Head of caudate nucleus (tissue), 42 donors: ENCODE data around the gene CPT1B.
"Not testable (repeated sequence)": the region's sequence is repeated elsewhere in the genome, so short reads cannot be mapped to it uniquely, and the experiment has no call there.

Source experiments
- DNase-seq, 42 donors: peaks; one replicate each; pipeline versions ENCODE4 v3.0.0 to v3.0.0-alpha.2; 2020 to 2021; ENCODE audit warnings: mixed read lengths in 7 of 42
- intact Hi-C: fragments of 100-400 bp; cut with DNase I; formaldehyde crosslinking; loops from one replicate; pipeline ENCODE4 v1.15.0; 2022

Gene CPT1B

GRCh38 chr22:50561401-50562358 lies 16.5 kb downstream of the CPT1B start:
- intact Hi-C loops, result no loop called here
- DNase-seq, result no peak

GRCh38 chr22:50560034-50560433 lies 18.2 kb downstream of the CPT1B start:
- intact Hi-C loops, result no loop called here
- no peak for DNase-seq

GRCh38 chr22:50556703-50557102 lies 21.5 kb downstream of the CPT1B start:
- intact Hi-C loops, result no loop called here
- peak in 3 of 42 donors; percentile 30 to 54 (median 48) for DNase-seq

- intact Hi-C loops, result no loop called here
- no peak for DNase-seq
Observed at GRCh38 chr22:50553310-50553709, 24.9 kb downstream of the CPT1B start.

GRCh38 chr22:50551160-50551752 lies 27.0 kb downstream of the CPT1B start:
- intact Hi-C loops, result no loop called here
- DNase-seq, result no peak

- intact Hi-C loops, result no loop called here
- no peak for DNase-seq
Observed at GRCh38 chr22:50550395-50550794, 27.8 kb downstream of the CPT1B start.

GRCh38 chr22:50548921-50549790 lies 29.1 kb downstream of the CPT1B start:
- intact Hi-C loops, result no loop called here

GRCh38 chr22:50548040-50548920 lies 29.9 kb downstream of the CPT1B start:
- intact Hi-C loops, result no loop called here
- no peak for DNase-seq

More at GRCh38 chr22:50548921-50549790, 29.1 kb downstream of the CPT1B start:
- no peak for DNase-seq

- no peak for DNase-seq
- intact Hi-C loops, result no loop called here
Observed at GRCh38 chr22:50547263-50547985, 30.8 kb downstream of the CPT1B start.

GRCh38 chr22:50546326-50547262 lies 31.6 kb downstream of the CPT1B start:
- intact Hi-C loops, result no loop called here
- DNase-seq, result no peak

GRCh38 chr22:50545522-50546325 lies 32.5 kb downstream of the CPT1B start, which contains the start of gene KLHDC7B:
TSS of gene KLHDC7B (plus strand) at chr22:50545899. CDS start at chr22:50546244, 345 bp downstream.
- DNase-seq, result no peak
- intact Hi-C loops, result no loop called here

GRCh38 chr22:50544746-50545253 lies 33.4 kb downstream of the CPT1B start:
- no peak for DNase-seq
- intact Hi-C loops, result no loop called here

- peak; percentile 38 to 89 (median 77) for DNase-seq
- intact Hi-C loops, result no loop called here
Observed at GRCh38 chr22:50544078-50544745, 34.0 kb downstream of the CPT1B start.

GRCh38 chr22:50542416-50542927 lies 35.8 kb downstream of the CPT1B start:
- intact Hi-C loops, result no loop called here
- peak in 4 of 42 donors; percentile 1 to 57 (median 24) for DNase-seq

GRCh38 chr22:50541667-50542026 lies 36.6 kb downstream of the CPT1B start:
- peak in 2 of 42 donors; percentile 48 to 54 for DNase-seq
- intact Hi-C loops, result not testable (repeated sequence)
